GM20000 (cell line): ENCODE data around the gene STX12.
"Not testable (repeated sequence)": the region's sequence is repeated elsewhere in the genome, so short reads cannot be mapped to it uniquely, and the experiment has no call there.

Source experiments
- DNase-seq: peaks from one replicate; pipeline ENCODE4 v3.0.0; 2012; ENCODE audit warnings: low spot score
- CTCF ChIP-seq: IDR thresholded peaks from 2 replicates; pipeline ENCODE4 v1.5.1; 2012; ENCODE audit warnings: mild to moderate bottlenecking, control low read depth; ENCODE audit errors: extremely low read depth, missing control alignments

STX12 gene

GRCh38 chr1:27760426-27760825 lies 12.6 kb upstream of the STX12 start:
- DNase-seq, result no peak
- no peak for TF ChIP-seq CTCF

GRCh38 chr1:27762033-27762432 lies 11.0 kb upstream of the STX12 start:
- TF ChIP-seq CTCF, result no peak
- DNase-seq, result no peak

- no peak for TF ChIP-seq CTCF
- DNase-seq, result no peak
Measured at GRCh38 chr1:27763358-27763757, 9.7 kb upstream of the STX12 start.

GRCh38 chr1:27770293-27770830 lies 2.7 kb upstream of the STX12 start:
- no peak for DNase-seq
- TF ChIP-seq CTCF, result no peak

GRCh38 chr1:27772036-27772931 lies 735 bp upstream of the STX12 start:
- DNase-seq, result peak; percentile 11
- no peak for TF ChIP-seq CTCF

- TF ChIP-seq CTCF, result no peak
- peak; percentile 32 for DNase-seq
Measured at GRCh38 chr1:27773826-27774445, 917 bp downstream of the STX12 start.

GRCh38 chr1:27774654-27775053 lies 1.6 kb downstream of the STX12 start:
- no peak for DNase-seq
- TF ChIP-seq CTCF, result no peak

GRCh38 chr1:27775336-27775735 lies 2.3 kb downstream of the STX12 start:
- not testable (repeated sequence) for DNase-seq

GRCh38 chr1:27776276-27776675 lies 3.3 kb downstream of the STX12 start:
- DNase-seq, result not testable (repeated sequence)
